ENCODE measurements around the gene BET1L.
A peak's percentile ranks its signal among the peaks of the same experiment; 100 is the strongest.

BET1L gene

DNA sequence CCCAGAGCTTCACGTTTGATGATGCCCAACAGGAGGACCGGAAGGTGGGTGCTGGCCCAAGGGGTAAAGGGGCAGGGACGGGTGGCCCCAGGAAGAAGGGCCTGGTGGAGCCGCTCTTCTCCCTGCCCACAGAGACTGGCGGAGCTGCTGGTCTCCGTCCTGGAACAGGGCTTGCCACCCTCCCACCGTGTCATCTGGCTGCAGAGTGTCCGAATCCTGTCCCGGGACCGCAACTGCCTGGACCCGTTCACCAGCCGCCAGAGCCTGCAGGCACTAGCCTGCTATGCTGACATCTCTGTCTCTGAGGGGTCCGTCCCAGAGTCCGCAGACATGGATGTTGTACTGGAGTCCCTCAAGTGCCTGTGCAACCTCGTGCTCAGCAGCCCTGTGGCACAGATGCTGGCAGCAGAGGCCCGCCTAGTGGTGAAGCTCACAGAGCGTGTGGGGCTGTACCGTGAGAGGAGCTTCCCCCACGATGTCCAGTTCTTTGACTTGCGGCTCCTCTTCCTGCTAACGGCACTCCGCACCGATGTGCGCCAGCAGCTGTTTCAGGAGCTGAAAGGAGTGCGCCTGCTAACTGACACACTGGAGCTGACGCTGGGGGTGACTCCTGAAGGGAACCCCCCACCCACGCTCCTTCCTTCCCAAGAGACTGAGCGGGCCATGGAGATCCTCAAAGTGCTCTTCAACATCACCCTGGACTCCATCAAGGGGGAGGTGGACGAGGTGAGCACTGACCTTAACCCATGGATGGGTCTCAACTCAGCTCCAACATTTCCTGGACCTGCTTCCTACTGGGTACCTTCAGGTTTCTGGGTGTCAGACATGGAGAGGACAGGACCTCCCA is 2.3 kb upstream of the BET1L start:
- H3K4me3 ChIP-seq (ENCODE audit: low read length): peak overlapping the region; percentile 92
- TF ChIP-seq, protein P1, sequence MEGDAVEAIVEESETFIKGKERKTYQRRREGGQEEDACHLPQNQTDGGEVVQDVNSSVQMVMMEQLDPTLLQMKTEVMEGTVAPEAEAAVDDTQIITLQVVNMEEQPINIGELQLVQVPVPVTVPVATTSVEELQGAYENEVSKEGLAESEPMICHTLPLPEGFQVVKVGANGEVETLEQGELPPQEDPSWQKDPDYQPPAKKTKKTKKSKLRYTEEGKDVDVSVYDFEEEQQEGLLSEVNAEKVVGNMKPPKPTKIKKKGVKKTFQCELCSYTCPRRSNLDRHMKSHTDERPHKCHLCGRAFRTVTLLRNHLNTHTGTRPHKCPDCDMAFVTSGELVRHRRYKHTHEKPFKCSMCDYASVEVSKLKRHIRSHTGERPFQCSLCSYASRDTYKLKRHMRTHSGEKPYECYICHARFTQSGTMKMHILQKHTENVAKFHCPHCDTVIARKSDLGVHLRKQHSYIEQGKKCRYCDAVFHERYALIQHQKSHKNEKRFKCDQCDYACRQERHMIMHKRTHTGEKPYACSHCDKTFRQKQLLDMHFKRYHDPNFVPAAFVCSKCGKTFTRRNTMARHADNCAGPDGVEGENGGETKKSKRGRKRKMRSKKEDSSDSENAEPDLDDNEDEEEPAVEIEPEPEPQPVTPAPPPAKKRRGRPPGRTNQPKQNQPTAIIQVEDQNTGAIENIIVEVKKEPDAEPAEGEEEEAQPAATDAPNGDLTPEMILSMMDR (conservative IDR thresholded peaks at IDR 0.05; ENCODE audit: low read depth, low read length): no peak
- DNase-seq (ENCODE audit: low read depth): no peak

DNA sequence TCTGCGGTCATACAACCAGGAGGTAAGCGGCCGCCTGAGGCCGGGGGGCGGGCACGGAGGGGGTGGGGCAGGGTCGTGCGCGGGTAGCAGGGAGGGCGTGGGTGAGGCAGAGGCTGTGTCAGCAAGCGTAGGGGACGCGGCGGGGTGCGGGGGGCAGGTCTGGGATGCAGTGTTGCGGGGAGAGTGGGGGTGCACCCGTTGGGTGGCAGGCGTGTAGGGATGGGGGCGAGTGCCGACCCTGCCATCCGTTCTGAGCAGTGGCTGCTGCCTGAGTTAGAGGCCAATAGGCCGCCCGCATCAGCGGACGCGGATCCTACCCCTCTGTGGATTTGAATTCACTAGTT is 1.7 kb upstream of the BET1L start:
- TF ChIP-seq, protein P1 (conservative IDR thresholded peaks at IDR 0.05; ENCODE audit: low read depth, low read length): no peak
- H3K4me3 ChIP-seq (ENCODE audit: low read length): peak overlapping the region; percentile 92
- DNase-seq (ENCODE audit: low read depth): no peak

DNA sequence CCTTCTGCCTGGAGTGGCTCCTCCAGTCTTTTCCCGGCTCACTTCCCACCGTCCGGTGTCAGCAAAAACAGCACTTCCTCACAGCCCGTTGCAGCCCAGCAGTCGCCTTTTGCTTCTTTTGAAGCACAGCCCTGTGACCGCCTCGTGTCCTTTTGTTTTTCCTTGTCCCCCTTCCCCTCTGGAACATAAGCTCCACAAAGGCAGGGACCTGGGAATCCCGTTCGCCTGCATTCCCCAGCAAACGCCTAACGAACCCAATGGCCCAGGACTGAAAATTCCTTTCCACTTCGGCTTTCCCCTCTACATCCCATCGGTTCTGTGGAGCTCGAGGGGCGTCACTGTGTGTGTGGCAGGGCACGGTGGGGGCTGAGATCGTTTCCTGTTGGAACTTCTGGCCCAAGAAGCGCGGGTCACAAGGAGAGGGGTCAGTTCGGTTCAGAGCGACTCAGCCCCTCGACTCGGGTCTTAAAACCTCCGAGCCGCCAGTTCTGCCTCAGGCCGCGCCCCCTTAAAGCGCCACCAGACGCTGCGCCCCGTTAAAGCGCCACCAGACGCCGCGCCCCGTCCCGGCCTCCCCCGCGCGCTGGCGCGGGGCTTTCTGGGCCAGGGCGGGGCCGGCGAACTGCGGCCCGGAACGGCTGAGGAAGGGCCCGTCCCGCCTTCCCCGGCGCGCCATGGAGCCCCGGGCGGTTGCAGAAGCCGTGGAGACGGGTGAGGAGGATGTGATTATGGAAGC is 1.1 kb upstream of the BET1L start:
- peak; percentile 36 for DNase-seq (ENCODE audit: low read depth)
- TF ChIP-seq, protein P1 (conservative IDR thresholded peaks at IDR 0.05; ENCODE audit: low read depth, low read length): no peak
- H3K4me3 ChIP-seq (ENCODE audit: low read length): peak overlapping the region; percentile 92

DNA sequence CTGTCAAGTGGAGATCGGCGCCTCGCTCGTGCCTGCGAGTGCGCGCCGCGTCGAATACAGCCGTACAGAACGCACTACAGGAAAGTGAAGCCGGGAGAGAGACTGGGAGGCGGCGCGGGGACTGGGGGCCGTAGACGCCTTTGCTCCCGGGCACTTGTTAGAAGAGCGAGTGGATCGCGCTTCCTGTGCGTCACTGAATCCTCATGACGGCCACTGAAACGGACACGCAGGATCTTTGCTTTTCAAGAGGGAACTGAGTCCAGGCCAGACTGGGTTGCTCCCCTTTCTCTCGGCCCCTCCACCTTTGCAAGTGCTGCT is 623 bp upstream of the BET1L start:
- TF ChIP-seq, protein P1 (conservative IDR thresholded peaks at IDR 0.05; ENCODE audit: low read depth, low read length): no peak
- peak overlapping the region; percentile 92 for H3K4me3 ChIP-seq (ENCODE audit: low read length)
- DNase-seq (ENCODE audit: low read depth): peak; percentile 18

DNA sequence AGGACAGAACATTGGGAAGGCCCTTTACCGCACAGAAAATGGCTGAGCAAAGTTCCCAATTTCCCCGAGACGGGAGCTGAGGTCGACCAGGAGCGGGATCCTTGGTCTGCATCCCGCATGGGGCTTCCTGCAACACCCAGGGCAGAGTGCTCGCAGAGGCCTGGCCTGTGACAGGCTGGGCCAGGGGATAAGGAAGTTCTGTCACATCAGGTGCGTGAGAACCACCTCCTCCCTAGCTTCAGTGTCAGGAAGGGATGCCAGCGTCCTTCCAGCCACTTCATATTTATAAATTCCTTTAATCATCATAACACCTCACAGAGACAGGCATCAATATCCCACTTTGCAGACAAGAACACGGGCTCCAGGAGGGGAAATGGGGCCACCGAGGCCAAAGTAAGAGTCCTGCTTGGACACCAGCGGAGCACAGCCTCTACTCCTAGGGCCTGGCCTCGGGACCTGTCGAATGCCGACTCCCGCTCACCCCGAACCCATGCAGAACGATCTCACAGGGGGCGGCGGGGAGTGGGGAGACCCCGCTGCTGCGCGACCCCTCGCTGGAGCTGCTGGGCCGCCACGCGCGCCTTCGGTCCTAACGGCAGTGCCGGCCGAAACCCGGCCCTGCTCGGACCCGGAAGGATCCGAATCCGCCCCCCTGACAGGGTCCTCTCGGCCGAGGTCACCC is 532 bp downstream of the BET1L start:
- TF ChIP-seq, protein P1 (conservative IDR thresholded peaks at IDR 0.05; ENCODE audit: low read depth, low read length): no peak
- no peak for DNase-seq (ENCODE audit: low read depth)
- peak overlapping the region; percentile 92 for H3K4me3 ChIP-seq (ENCODE audit: low read length)

DNA sequence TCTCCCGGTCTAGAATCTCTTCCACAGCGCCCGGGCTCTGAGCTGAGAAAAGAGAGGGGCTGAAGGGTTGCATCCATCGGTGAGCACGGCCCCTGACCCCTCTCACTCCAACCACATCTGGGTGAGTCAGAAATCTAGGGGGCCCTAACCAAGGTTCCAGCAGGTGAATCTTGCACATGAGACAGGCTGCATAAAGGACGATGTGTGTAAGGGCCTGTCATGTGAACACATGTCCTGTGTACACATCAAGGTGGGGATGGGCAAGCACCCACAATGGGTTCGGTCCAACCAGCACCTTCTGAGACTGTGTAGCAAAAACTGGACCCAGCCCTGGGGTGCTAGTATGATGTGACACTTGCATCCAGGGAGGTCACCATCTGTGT is 1.2 kb downstream of the BET1L start:
- H3K4me3 ChIP-seq (ENCODE audit: low read length): peak overlapping the region; percentile 92

More for the DNA sequence above, 1.2 kb downstream of the BET1L start:
- TF ChIP-seq, protein P1 (conservative IDR thresholded peaks at IDR 0.05; ENCODE audit: low read depth, low read length): no peak
- no peak for DNase-seq (ENCODE audit: low read depth)

Measured in retinal pigment epithelial cell (primary cell).